Endothelial cell of umbilical vein (primary cell): Measurements from ENCODE around the gene SAMSN1. TPM values are rescaled to one million over a fixed set of nuclear protein-coding genes. Genes with fewer than 3 reads are reported as not detected.

ENCODE experiments used
- BruUV-seq: library from RNA; stranded (reverse); fragments of 400-500 nt; replicated peaks from 2 replicates; lab custom pipeline; 2021; lab: Mats Ljungman, UMichigan
- CTCF ChIA-PET: fragments of 300-600, 350-600 bp; sonication (Branson Sonifier 250); formaldehyde crosslinking; loops from one replicate; lab custom pipeline; 2021; ENCODE audit warnings: antibody characterized with exemption, inconsistent platforms; lab: Charles Lee
- POLR2A ChIA-PET: fragments of 300-600, 350-600 bp; sonication (Branson Sonifier 250); formaldehyde crosslinking; loops from one replicate; lab custom pipeline; 2021; ENCODE audit warnings: antibody characterized with exemption, inconsistent platforms; lab: Charles Lee
- DNase-seq: peaks from one replicate; pipeline ENCODE4 v3.0.0-alpha.2; 2011; ENCODE audit warnings: low read depth, low spot score
- FAIRE-seq: peaks from 2 replicates; lab custom pipeline; 2011; peaks lifted over from hg19 to GRCh38; lab: Jason Lieb, UNC
- H2AFZ ChIP-seq: 2 replicates; pipeline ENCODE4 v1.6.0; 2012; ENCODE audit warnings: low read depth, low read length, control low read depth, inconsistent platforms
- H3K27ac ChIP-seq: 2 replicates; pipeline ENCODE4 v1.5.1; 2011; ENCODE audit warnings: low read depth, mild to moderate bottlenecking, control low read depth, low read length, moderate library complexity; ENCODE audit not compliant: insufficient read depth
- H3K27me3 ChIP-seq, 2 experiments: 2 replicates each; pipeline versions ENCODE4 v1.6.0 to v1.6.1; 2011; ENCODE audit warnings: low read length in 2 of 2, mixed read lengths in 1 of 2; ENCODE audit not compliant: control insufficient read depth in 2 of 2, insufficient read depth in 2 of 2
- H3K36me3 ChIP-seq, 2 experiments: 2 replicates in 1 of 2; 3 replicates in 1 of 2; pipeline ENCODE4 v1.5.1; 2011; ENCODE audit warnings: low read length in 2 of 2, mild to moderate bottlenecking in 1 of 2, moderate library complexity in 1 of 2; ENCODE audit not compliant: control insufficient read depth in 2 of 2, insufficient read depth in 2 of 2; ENCODE audit errors: extremely low read depth in 1 of 2
- H3K4me1 ChIP-seq: 3 replicates; pipeline ENCODE4 v1.5.1; 2011; ENCODE audit warnings: mild to moderate bottlenecking, low read length; ENCODE audit not compliant: control insufficient read depth, insufficient read depth; ENCODE audit errors: extremely low read depth
- H3K4me2 ChIP-seq: 2 replicates; pipeline ENCODE4 v1.6.1; 2011; ENCODE audit warnings: low read length, control low read depth, mixed read lengths; ENCODE audit not compliant: insufficient read depth
- H3K4me3 ChIP-seq, 3 experiments: fragments of 200-600 bp in 1 of 3; sonication (generic), shearing (Covaris generic) in 1 of 3; replicated peaks in 1 of 3; 2 replicates each; pipeline ENCODE4 v1.5.1; 2011 to 2016; ENCODE audit warnings: control low read depth in 3 of 3, low read length in 3 of 3, mild to moderate bottlenecking in 2 of 3, inconsistent platforms in 1 of 3, low read depth in 1 of 3, moderate library complexity in 1 of 3; ENCODE audit not compliant: insufficient read depth in 1 of 3
- H3K79me2 ChIP-seq: 2 replicates; pipeline ENCODE4 v1.6.0; 2012; ENCODE audit warnings: low read length, inconsistent platforms; ENCODE audit not compliant: control insufficient read depth, insufficient read depth
- H3K9ac ChIP-seq: replicated peaks from 2 replicates; pipeline ENCODE3; 2011; ENCODE audit warnings: low read length, control low read depth; ENCODE audit not compliant: insufficient read depth; ENCODE audit errors: extremely low read depth
- H3K9me1 ChIP-seq: replicated peaks from 3 replicates; pipeline ENCODE4 v1.6.0; 2011; ENCODE audit warnings: mild to moderate bottlenecking, low read length; ENCODE audit not compliant: control insufficient read depth, insufficient read depth; ENCODE audit errors: extremely low read depth
- H3K9me3 ChIP-seq: replicated peaks from 2 replicates; pipeline ENCODE4 v1.5.1; 2012; ENCODE audit warnings: low read length, inconsistent platforms; ENCODE audit not compliant: control insufficient read depth, insufficient read depth
- H4K20me1 ChIP-seq: replicated peaks from 2 replicates; pipeline ENCODE3; 2011; ENCODE audit warnings: mild to moderate bottlenecking, low read length; ENCODE audit not compliant: control insufficient read depth, insufficient read depth; ENCODE audit errors: extremely low read depth
- CTCF ChIP-seq, 2 donors: IDR thresholded peaks; 1 replicate in 1 of 2; 2 replicates in 1 of 2; pipeline ENCODE4 v1.5.1; 2011; ENCODE audit warnings: low read length in 2 of 2, mild to moderate bottlenecking in 2 of 2, moderate library complexity in 2 of 2, control low read depth in 1 of 2, inconsistent platforms in 1 of 2, low read depth in 1 of 2; ENCODE audit not compliant: insufficient read depth in 1 of 2; ENCODE audit errors: extremely low read depth in 1 of 2
- EZH2 ChIP-seq: IDR thresholded peaks from 2 replicates; pipeline ENCODE4 v1.6.1; 2012; ENCODE audit warnings: borderline replicate concordance, low read depth, mild to moderate bottlenecking, moderate library complexity, low read length, inconsistent platforms; ENCODE audit not compliant: severe bottlenecking
- FOS ChIP-seq: IDR thresholded peaks from 2 replicates; pipeline ENCODE4 v1.6.1; 2011; ENCODE audit warnings: mild to moderate bottlenecking, low read length, moderate library complexity, borderline replicate concordance; ENCODE audit not compliant: insufficient read depth
- GATA2 ChIP-seq: IDR thresholded peaks from 2 replicates; pipeline ENCODE4 v1.7.0; 2011; ENCODE audit warnings: low read depth, mild to moderate bottlenecking, moderate library complexity, mixed read lengths, low read length; ENCODE audit not compliant: insufficient read length, insufficient read depth
- JUN ChIP-seq: IDR thresholded peaks from 2 replicates; pipeline ENCODE4 v1.6.1; 2011; ENCODE audit warnings: borderline replicate concordance, low read depth; ENCODE audit not compliant: insufficient read length, insufficient read depth
- MYC ChIP-seq: IDR thresholded peaks from one replicate; pipeline ENCODE4 v1.6.1; 2011; ENCODE audit warnings: mild to moderate bottlenecking, low read depth, low read length
- POLR2A ChIP-seq: IDR thresholded peaks from 2 replicates; pipeline ENCODE4 v1.6.1; 2012; ENCODE audit warnings: low read depth, mild to moderate bottlenecking, control low read depth, low read length
- POLR2AphosphoS5 ChIP-seq: IDR thresholded peaks from 2 replicates; pipeline ENCODE4 v1.6.1; 2012; ENCODE audit warnings: low read depth, mild to moderate bottlenecking, control low read depth, low read length, moderate library complexity; ENCODE audit not compliant: insufficient read depth
- dilution Hi-C: fragments of 300-500 bp; cut with MboI; formaldehyde crosslinking; loops from one replicate; pipeline ENCODE4 v1.15.0; 2019; ENCODE audit warnings: low sequenced_read_pairs; ENCODE audit not compliant: extremely low pct_ligation_motif_present
- intact Hi-C: fragments of 100-400 bp; cut with micrococcal nuclease; formaldehyde crosslinking; loops from one replicate; pipeline ENCODE4 v1.10.0; 2022
- polyA plus RNA-seq, 4 experiments: library from polyadenylated mRNA; depleted of rRNA in 3 of 4; stranded (reverse) in 3 of 4; unstranded in 1 of 4; fragments of >200 nt; gene quantifications; 2 replicates each; pipeline versions ENCODE4 v1.2.1 to v1.2.3, GENCODE V29; 2011 to 2012; ENCODE audit warnings: missing spikeins in 1 of 4
- total RNA-seq: library from RNA; stranded (reverse); gene quantifications from 2 replicates; pipeline ENCODE4 v1.2.3, GENCODE V29; 2021
- TF ChIP-seq, protein P1 (sequence below): IDR thresholded peaks from 2 replicates; pipeline ENCODE4 v1.6.1; 2011; ENCODE audit not compliant: insufficient read depth, insufficient read length

SAMSN1 gene
- total and polyA plus RNA-seq, 2 donors (not counting 3 experiments of a cell fraction or from before 2014, with no cell fraction given): 2.5 to 5.3 TPM

GRCh38 chr21:14483296-14483695 is 62.8 kb downstream of the SAMSN1 start:
- no peak overlapping the region for H2AFZ ChIP-seq
- peaks cover 7% of the 10 kb centered on the region for H3K4me1 ChIP-seq
- H3K9me3 ChIP-seq: no peaks in the 10 kb centered on the region
- no peaks in the 10 kb centered on the region for H3K27me3 ChIP-seq
- CTCF ChIA-PET: interaction anchor here (1.3 to 1.7 kb wide), 2 partner anchors 10 to 255 kb away, joined by 4 read pairs; no protein-coding TSS in a partner anchor
- H3K36me3 ChIP-seq: no peaks in the 10 kb centered on the region
- no peak overlapping the region for H3K4me2 ChIP-seq
- no peak for DNase-seq
- dilution Hi-C loops (no loop called here), intact Hi-C loops (no loop called here)
- no peaks in the 10 kb centered on the region for H3K79me2 ChIP-seq
- no peaks in the 10 kb centered on the region for H3K9me1 ChIP-seq
- H3K4me3 ChIP-seq: no peak overlapping the region
- POLR2A ChIA-PET: no interaction called here
- H4K20me1 ChIP-seq: no peaks in the 10 kb centered on the region
- H3K27ac ChIP-seq: no peak overlapping the region
- TF ChIP-seq, protein P1, sequence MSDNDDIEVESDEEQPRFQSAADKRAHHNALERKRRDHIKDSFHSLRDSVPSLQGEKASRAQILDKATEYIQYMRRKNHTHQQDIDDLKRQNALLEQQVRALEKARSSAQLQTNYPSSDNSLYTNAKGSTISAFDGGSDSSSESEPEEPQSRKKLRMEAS: no peak
- no peak for TF ChIP-seq CTCF (IDR thresholded peaks at IDR 0.05; ENCODE audit: extremely low read depth in 1 of 2, insufficient read depth in 1 of 2, low read depth in 1 of 2, low read length in 2 of 2)
- no peak for TF ChIP-seq POLR2A
- TF ChIP-seq GATA2: no peak
- no peak for TF ChIP-seq JUN
- no peak for TF ChIP-seq FOS
- TF ChIP-seq POLR2AphosphoS5: no peak
- no peak for TF ChIP-seq EZH2
- no peak for TF ChIP-seq MYC
- BruUV-seq: no TSS peak
- no peak for FAIRE-seq
- H3K9ac ChIP-seq: no peak overlapping the region
